ENCODE measurements around the gene TCF4. TPM values are rescaled to one million over a fixed set of nuclear protein-coding genes. Genes with fewer than 3 reads are reported as not detected.

Gene TCF4
- polyA plus RNA-seq, 1 of the 3 experiments (the other 2 are of a cell fraction) = 39.1 TPM

DNA sequence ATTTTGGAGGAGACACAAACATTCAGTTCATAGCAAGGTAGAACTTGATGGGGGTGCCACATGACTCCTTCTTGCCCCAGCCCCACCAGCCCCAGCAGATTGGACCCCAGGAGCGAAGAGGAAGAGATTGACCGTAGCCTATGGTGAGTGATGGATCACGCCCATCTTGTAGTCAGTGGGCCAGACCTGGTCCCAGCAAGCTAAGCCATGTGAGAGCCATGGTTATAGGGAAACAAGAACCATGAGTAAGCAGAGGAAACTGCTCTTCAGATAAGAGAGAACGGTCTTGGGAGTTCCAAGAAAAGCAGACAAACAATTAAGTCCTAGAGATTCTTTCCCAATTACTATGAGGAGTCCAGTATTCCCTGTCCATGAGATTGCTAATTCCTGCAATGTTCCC lies 4.6 kb upstream of the TCF4 start:
- H3K27ac ChIP-seq (ENCODE audit: low read depth in 2 of 2, low read length in 1 of 2) = no peak overlapping the region
- no peak overlapping the region for H2AFZ ChIP-seq (ENCODE audit: low read depth)
- no peaks in the 10 kb centered on the region for H4K20me1 ChIP-seq (ENCODE audit: insufficient read depth)
- H3F3A ChIP-seq (replicated peaks; ENCODE audit: insufficient read depth) = peaks cover 12% of the 10 kb centered on the region
- no peak overlapping the region for H3K4me2 ChIP-seq
- no peak for TF ChIP-seq PBX3 (IDR thresholded peaks at IDR 0.05)
- no peak overlapping the region for H3K9ac ChIP-seq
- 90% methylated on average over 4 of the region's 4 CpGs for whole genome bisulfite sequencing (ENCODE audit: low lambda C conversion rate)
- no peak for DNase-seq
- no peaks in the 10 kb centered on the region for H3K36me3 ChIP-seq (replicated peaks in 1 of 2; ENCODE audit: control insufficient read depth in 1 of 2, insufficient read depth in 2 of 2, low read length in 1 of 2)
- no peaks in the 10 kb centered on the region for H3K9me2 ChIP-seq
- ChIA-PET POLR2A (no interaction called here), CTCF (interaction anchor here (1.0 kb wide), 1 partner anchor 16 kb away, joined by 3 read pairs; no protein-coding TSS in a partner anchor)
- H3K79me2 ChIP-seq (ENCODE audit: insufficient read depth) = peaks cover 16% of the 10 kb centered on the region
- peaks cover 0 to 5% of the 10 kb centered on the region in 2 experiments; a peak in 2 of 4 replicates for H3K4me1 ChIP-seq (ENCODE audit: control insufficient read depth in 1 of 2, insufficient read depth in 2 of 2, low read depth in 1 of 2, low read length in 1 of 2)
- no peaks in the 10 kb centered on the region for H3K27me3 ChIP-seq (ENCODE audit: insufficient read depth)
- no peak overlapping the region for H3K4me3 ChIP-seq (ENCODE audit: low read depth in 2 of 2, low read length in 1 of 2)
- no peaks in the 10 kb centered on the region for H3K9me3 ChIP-seq

DNA sequence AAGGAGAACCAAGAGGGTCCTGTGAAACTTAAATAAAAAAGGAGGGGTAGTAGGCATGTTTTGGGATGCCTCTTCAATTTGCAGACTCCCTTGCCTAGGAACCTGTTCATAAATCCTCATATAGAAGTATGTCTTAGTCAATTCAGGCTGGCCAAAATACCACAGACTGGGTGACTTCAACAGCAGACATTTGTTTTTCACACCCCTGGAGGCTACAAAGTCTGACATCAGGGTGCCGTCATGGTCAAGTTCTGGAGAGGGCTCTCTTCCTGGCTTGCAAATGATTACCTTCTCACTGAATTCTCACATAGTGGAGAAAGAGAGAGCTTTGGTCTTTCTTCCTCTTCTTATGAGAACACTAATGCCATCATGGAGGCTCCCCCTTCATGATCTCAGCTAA lies 4.1 kb upstream of the TCF4 start:
- ChIA-PET POLR2A (no interaction called here), CTCF (interaction anchor here (1.0 kb wide), 1 partner anchor 16 kb away, joined by 3 read pairs; no protein-coding TSS in a partner anchor)
- peaks cover 20% of the 10 kb centered on the region for H3K79me2 ChIP-seq (ENCODE audit: insufficient read depth)
- H3K9me2 ChIP-seq = no peaks in the 10 kb centered on the region
- H3K4me3 ChIP-seq (ENCODE audit: low read depth in 2 of 2, low read length in 1 of 2) = no peak overlapping the region
- no peaks in the 10 kb centered on the region for H3K36me3 ChIP-seq (replicated peaks in 1 of 2; ENCODE audit: control insufficient read depth in 1 of 2, insufficient read depth in 2 of 2, low read length in 1 of 2)
- no peak overlapping the region for H3K4me2 ChIP-seq
- H3F3A ChIP-seq (replicated peaks; ENCODE audit: insufficient read depth) = peaks cover 12% of the 10 kb centered on the region
- no peak overlapping the region for H3K9ac ChIP-seq
- H3K4me1 ChIP-seq (ENCODE audit: control insufficient read depth in 1 of 2, insufficient read depth in 2 of 2, low read depth in 1 of 2, low read length in 1 of 2) = peaks cover 0 to 5% of the 10 kb centered on the region in 2 experiments; a peak in 2 of 4 replicates
- 100% methylated on average over 1 of the region's 1 CpG for WGBS (ENCODE audit: low lambda C conversion rate)
- H3K9me3 ChIP-seq = no peaks in the 10 kb centered on the region
- H3K27me3 ChIP-seq (ENCODE audit: insufficient read depth) = no peaks in the 10 kb centered on the region
- H3K27ac ChIP-seq (ENCODE audit: low read depth in 2 of 2, low read length in 1 of 2) = no peak overlapping the region
- no peak for DNase-seq
- no peaks in the 10 kb centered on the region for H4K20me1 ChIP-seq (ENCODE audit: insufficient read depth)
- no peak overlapping the region for H2AFZ ChIP-seq (ENCODE audit: low read depth)
- no peak for TF ChIP-seq TEAD4 (IDR thresholded peaks at IDR 0.05; ENCODE audit: borderline replicate concordance, insufficient read depth)
- no peak for TF ChIP-seq GABPA (IDR thresholded peaks at IDR 0.05; ENCODE audit: low read depth)
- TF ChIP-seq, protein P1, sequence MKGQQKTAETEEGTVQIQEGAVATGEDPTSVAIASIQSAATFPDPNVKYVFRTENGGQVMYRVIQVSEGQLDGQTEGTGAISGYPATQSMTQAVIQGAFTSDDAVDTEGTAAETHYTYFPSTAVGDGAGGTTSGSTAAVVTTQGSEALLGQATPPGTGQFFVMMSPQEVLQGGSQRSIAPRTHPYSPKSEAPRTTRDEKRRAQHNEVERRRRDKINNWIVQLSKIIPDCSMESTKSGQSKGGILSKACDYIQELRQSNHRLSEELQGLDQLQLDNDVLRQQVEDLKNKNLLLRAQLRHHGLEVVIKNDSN (IDR thresholded peaks at IDR 0.05; ENCODE audit: borderline replicate concordance, low read depth) = no peak
- TF ChIP-seq CHD2 (IDR thresholded peaks at IDR 0.05; ENCODE audit: low read length, partially characterized antibody) = no peak
- TF ChIP-seq MAX (IDR thresholded peaks at IDR 0.05; ENCODE audit: low read depth) = no peak
- TF ChIP-seq, protein P2, sequence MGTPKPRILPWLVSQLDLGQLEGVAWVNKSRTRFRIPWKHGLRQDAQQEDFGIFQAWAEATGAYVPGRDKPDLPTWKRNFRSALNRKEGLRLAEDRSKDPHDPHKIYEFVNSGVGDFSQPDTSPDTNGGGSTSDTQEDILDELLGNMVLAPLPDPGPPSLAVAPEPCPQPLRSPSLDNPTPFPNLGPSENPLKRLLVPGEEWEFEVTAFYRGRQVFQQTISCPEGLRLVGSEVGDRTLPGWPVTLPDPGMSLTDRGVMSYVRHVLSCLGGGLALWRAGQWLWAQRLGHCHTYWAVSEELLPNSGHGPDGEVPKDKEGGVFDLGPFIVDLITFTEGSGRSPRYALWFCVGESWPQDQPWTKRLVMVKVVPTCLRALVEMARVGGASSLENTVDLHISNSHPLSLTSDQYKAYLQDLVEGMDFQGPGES (IDR thresholded peaks at IDR 0.05; ENCODE audit: low read depth, low read length) = no peak
- TF ChIP-seq MEF2A (IDR thresholded peaks at IDR 0.05; ENCODE audit: borderline replicate concordance, low read depth) = no peak
- no peak for TF ChIP-seq RCOR1 (IDR thresholded peaks at IDR 0.05; ENCODE audit: low read length)
- TF ChIP-seq REST (IDR thresholded peaks at IDR 0.05; ENCODE audit: low read depth, low read length) = no peak
- no peak for TF ChIP-seq EZH2phosphoT487 (IDR thresholded peaks at IDR 0.05; ENCODE audit: borderline replicate concordance, low read depth)
- TF ChIP-seq GATA2 (CRISPR knock-in tag; IDR thresholded peaks at IDR 0.05) = no peak
- no peak for TF ChIP-seq JUND (IDR thresholded peaks at IDR 0.05)
- TF ChIP-seq, protein P3, sequence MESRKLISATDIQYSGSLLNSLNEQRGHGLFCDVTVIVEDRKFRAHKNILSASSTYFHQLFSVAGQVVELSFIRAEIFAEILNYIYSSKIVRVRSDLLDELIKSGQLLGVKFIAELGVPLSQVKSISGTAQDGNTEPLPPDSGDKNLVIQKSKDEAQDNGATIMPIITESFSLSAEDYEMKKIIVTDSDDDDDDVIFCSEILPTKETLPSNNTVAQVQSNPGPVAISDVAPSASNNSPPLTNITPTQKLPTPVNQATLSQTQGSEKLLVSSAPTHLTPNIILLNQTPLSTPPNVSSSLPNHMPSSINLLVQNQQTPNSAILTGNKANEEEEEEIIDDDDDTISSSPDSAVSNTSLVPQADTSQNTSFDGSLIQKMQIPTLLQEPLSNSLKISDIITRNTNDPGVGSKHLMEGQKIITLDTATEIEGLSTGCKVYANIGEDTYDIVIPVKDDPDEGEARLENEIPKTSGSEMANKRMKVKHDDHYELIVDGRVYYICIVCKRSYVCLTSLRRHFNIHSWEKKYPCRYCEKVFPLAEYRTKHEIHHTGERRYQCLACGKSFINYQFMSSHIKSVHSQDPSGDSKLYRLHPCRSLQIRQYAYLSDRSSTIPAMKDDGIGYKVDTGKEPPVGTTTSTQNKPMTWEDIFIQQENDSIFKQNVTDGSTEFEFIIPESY (IDR thresholded peaks at IDR 0.05; ENCODE audit: borderline replicate concordance, low read depth) = no peak
- no peak for TF ChIP-seq FOSL2 (IDR thresholded peaks at IDR 0.05; ENCODE audit: borderline replicate concordance, low read depth)
- no peak for TF ChIP-seq SMC3 (IDR thresholded peaks at IDR 0.05; ENCODE audit: low read depth, low read length)
- TF ChIP-seq POLR2AphosphoS5 (IDR thresholded peaks at IDR 0.05; ENCODE audit: low read depth, low read length) = no peak
- TF ChIP-seq MXI1 (IDR thresholded peaks at IDR 0.05; ENCODE audit: low read depth, low read length) = no peak
